GM18526 (cell line): Measurements from ENCODE around the gene CHSY1.

Source experiments
- POLR2A ChIP-seq: IDR thresholded peaks from 3 replicates; pipeline ENCODE4 v1.6.1; 2011; ENCODE audit not compliant: insufficient read length; ENCODE audit errors: extremely low read depth

CHSY1 gene

DNA sequence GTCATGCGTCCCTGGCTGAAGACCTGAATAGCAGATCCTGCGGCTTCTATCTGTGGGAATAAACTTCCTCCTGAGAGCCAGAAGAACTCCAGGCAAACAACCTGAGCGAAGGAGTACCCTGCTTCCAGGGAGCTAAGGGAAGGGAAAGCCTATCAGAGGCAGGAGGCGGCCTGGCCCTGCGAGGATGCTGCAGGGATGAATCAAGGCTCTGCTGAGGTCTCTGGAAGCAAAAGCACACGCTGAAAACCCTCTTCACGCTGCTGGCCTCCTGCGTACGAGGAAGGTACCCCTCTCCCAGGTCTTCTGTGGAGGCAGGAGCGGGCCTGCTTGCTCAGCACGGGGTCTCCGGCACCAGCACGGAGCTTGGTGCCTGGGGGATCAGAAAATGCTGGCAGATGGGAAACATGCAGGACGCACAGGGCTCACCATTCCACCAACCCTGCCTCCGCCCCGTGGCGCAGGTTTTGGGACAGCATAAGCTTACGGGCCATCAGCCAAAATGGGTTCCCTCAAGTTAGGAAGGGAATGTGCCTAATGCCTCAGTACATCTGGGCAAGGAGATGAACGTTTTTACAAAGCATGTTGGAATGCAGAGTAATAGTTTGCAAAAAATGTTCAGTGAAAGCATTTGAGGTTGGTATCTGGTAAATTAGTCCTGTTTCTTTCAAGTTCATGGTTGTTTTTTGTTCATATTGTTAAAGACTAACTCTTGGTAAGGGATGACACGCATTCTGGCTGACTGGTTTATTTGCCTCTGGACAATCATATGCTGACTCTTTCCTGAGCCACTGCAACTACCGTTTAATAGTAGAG lies 72.3 kb downstream of the CHSY1 start:
- TF ChIP-seq POLR2A: no peak

DNA sequence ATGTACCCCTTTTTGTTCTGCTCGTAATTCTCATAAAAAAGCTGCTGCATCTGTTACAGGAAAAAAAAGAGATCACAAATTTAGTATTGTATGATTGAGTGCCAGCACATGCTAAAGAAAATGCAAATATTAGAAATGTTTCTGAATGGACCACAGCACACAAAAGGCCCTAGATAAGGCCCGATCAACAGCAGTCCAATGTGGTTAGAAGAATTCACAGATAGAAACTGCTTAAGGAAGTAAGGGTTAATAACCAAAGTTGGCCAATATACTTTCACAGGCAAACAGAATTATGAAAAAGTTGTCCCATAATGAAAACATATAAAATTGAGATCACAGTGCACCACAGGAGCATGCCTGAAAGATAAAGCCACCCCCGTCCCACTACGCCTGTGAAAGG lies 72.9 kb downstream of the CHSY1 start:
- no peak for TF ChIP-seq POLR2A

DNA sequence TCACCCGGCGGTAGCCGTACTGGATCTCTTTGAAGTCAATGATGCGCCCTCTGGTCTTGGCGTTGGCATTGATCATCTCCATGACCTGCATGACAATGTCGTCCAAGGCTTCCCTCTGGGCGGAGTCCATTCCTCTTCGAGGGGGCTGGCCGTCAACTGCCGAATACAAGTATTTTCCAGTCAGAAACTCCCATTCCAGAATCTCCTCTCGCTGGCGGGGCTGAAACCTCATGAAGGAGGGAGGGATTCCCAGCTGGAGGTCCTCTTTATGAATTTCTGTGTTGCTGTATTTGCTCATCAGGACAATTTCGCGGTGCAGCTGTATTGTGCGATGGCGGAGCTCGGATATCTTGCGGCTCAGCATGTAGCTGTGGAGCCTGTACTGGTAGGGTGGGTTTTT lies 73.4 kb downstream of the CHSY1 start:
- TF ChIP-seq POLR2A: no peak

DNA sequence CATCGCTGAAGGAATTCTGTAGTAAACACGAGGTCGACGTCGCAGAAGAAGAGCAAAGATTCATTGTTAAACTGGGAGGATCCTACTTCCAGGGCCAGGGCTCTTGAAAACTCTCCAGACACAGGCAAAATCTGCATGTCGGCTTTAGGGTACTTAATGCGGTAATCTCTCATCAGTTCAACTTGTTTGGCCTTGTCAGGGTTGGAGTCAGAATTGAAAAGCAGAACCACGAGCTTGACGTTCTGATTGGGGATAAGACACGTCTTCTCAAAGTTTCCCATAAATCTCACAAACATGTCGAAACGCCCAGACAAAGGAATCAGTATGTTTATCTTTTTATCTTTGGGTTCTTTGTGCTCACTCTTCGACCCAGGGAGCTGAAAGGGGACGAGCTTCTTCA lies 74.0 kb downstream of the CHSY1 start:
- no peak for TF ChIP-seq POLR2A

DNA sequence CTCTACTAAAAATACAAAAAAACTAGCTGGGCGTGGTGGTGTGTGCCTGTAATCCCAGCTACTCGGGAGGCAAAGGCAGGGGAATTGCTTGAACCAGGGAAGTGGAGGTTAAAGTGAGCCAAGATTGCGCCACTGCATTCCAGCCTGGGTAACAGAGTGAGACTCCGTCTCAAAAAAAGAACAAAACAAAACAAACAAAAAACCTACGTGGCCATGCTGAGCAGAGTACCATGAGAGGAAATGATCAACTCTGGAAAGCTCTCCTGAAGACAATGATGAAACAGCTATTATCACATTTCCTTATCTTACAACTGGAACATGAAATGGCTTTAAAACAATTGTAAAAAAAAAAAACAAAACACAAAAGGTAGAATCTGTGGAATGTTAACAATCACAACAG lies 75.2 kb downstream of the CHSY1 start:
- TF ChIP-seq POLR2A: no peak

DNA sequence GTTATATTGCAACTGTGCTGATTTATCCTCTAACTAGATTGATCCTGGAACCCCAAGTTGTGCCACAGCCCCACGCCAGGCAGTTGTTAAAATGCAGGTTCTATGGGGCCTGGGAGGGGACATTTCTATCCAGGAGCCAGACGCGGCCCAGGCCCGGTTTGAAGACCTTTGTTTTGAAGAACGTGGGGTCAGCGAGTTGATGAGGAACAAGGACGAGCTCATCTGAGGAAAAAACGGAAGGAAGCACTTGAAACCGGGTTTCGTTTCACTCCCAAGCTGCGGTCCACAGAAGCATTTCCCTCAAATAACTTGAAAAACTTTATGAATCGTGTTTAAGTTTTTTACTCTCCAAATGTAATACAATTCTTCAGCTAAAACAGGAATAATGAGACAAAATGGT lies 76.4 kb downstream of the CHSY1 start:
- TF ChIP-seq POLR2A: no peak

DNA sequence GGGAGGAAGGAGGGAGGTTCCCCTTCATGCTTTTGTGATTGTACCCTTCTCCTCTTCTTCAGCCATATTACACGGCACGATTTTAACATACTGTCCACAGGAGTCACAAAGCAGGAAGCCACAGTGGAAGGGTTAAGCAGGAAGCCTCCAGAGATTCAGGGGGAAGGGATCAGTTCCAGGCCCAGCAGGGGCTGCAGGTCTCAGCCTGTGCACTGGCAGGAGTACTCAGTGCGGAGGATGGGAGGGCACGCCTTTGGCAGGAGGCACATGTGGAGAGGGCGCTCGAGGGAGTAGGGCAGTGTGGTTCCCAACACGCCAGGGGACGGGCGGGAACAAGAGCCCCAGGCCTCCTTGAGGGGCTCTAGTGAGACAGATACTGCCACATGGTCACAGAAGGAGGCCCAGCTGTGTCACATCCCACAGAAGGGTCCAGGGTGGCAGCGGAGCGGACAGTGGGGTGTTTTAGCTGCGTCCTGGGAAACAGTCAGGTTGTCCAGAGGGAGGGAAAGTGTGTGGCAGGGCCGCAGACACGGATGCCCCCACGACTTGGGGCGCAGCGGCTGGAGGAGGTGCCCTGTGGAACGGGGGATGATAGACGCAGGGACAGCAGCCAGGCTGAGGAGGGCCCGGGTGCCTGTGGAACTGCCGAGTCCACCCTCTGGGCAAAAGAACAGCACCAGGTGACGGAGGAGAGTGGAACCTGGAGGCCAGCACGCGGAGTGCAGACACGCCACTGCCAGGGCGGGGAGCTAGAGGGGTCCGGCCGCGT lies 77.5 kb downstream of the CHSY1 start:
- TF ChIP-seq POLR2A: no peak

DNA sequence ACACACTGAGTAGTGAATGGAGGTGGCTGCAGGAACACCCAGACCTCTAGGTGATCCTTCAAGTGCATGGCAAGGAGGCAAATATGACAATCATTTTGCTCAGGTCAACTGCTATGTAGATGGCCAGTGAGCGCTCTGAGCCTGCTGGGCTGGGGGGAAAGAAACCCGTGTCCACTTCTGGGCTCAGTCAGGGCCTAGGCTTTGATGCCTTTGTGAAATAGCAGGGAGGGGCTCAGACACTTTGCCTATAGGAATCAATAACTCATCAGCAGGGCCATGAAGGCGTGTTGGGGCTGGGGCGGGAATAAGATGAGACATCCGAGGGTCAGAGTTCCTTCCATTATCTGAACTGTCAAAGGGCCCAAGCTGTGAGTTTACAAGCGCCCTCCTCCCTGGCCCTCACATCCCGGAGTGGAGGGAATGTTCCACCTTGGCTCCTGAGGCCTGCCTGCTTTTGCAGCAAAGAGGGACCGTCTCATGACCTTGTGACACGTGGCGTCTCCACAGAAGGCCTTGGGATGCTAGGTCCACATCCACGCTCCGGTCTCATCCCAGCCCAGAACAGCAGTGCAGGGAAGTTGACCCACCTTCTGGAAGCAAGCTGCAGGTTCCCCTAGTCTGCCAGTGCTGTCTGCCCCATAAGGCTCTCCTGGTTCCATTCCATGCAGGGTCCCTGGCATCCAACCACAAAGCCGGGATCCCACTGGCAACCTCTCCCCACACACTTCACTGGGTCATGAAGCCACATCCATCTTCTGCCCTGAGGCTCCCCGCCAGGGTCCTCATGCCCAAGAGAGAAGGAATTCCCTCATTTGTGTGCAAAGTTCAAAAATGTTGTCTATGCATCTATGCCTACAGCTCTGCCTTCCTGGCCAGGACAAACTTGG lies 78.4 kb downstream of the CHSY1 start:
- no peak for TF ChIP-seq POLR2A

DNA sequence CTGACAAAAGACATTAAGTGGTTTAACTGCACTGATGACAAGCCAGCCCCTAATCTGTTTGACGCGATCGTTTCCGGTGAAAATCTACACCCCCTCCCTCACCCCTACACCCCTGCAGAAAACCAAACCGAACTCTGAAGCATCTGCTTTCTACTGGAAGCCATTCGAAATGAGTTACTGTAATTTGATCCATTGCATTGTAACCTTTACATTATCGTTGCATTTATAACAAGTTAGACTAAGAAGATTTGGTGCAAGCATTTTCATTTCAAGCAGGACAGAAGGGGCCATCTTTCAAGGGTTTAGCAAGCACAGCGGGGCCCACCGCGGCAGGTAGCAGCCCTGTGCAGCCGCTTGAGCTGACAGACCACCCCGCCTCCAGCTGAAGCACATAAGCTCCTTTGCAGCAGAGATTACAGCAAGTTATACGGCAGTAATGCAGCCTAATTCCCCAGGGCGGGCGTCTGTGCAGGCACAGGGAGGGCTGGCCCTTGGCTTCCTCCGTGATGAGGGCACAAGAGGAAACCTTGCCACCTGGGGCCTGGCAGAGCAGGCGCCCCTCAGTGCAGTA lies 79.3 kb downstream of the CHSY1 start:
- TF ChIP-seq POLR2A: no peak

DNA sequence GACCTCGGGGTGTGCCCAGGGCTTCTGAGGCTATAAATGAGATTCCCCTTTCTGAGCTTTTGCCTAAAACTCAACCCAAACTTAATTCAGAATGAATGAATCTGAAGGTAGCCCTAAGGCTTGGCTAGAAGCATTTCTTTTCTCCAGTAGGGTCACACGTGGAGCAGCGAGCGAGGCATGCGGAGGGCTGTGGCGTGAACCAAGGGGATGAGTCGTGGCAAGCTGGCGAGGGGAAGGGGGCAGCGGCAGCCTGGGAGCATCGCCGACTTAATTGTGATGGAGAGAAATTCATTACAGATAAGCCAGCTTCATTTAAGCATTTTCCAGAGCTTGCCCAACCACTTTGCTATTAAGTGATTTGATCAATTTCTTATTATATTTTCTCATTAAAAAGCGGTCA lies 79.9 kb downstream of the CHSY1 start:
- no peak for TF ChIP-seq POLR2A

DNA sequence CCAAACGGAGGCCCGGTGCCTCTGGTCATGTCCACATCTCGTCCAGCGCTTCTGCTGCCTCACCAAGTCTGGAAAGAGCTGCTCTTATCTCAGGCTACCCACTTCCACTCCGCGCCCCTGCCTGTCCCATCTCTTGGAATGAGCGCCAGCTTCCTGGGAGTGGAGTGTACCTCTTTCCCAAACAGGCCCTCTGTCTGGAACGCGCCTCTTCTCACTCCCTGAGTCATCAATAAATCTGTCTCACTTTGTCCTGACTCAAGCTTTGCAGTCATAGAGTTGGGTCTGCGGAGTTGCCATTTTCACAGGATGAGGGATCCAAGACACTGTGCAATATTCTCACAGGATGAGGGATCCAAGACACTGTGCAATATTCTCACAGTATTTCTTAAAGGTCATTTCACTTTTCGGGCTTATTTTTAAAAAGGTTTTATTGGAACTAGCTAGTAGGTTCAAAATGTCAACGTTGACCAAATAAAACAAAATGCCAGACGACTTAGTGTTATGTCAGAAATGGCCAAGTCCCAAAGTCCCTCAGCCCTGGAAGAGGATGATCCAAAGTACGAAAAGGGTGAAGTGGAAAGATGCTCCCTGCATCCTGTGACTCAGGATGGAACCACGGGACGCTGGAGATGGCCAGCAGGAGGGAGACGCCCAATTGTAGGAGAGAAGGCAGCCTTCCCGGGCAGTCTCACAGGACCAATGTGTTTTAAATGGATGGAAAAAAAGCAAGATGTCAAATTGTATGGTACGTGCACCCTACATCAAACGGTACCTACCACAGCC lies 81.1 kb downstream of the CHSY1 start:
- no peak for TF ChIP-seq POLR2A

DNA sequence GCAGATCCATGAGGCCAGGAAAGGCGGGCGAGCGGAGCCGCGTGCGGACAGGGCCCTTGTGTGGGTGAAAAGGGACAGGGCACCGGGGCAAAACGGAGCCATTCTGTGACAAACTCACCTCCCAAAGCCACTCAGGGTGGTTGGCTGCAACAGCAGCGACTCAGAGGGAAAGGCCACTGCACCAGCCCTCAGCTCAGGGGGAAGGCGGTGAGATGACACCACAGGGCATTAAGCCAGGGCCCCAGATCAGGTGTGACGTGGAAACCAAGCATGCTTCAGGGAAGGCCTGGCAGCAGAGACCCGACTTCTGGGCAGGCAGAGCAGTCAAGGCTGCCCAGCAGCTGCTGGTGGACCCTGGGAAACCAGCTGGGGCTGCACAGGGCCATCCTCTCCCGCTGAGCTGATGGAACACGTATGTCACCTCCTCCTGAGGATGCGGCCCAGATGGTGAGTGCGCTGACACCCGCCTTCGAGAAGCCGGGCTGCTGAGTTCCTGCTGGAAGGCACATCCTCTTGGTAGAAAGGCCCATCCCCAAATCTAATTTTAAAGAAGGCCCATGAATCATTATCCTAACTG lies 82.3 kb downstream of the CHSY1 start:
- TF ChIP-seq POLR2A: no peak

DNA sequence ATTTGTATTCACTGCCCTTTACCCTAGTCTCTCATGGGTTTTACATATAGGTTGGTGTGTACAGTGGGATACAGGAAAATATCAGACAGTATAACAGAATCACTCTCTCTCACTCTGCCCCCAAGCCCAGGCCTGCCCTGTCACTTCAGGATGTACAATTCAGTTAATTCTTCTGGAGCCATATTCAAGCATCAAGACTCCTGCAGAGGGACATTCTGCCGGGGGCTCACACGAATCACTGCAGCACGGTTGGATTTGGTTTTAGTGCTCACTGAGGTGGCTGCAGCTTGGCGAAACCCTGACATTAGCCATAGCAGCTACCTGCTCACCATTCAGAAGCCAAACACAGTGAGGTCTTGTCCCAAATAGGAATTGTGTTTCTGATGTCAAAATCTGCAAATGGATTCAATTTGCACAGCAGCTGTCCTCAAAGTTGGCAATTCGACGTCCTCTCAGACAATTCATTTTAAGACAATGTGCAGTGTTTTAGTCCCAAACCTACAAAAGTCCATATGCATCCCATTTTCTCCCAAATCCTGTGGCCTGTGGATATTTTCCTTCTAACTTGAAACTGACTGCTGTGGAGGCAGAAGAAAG lies 82.9 kb downstream of the CHSY1 start:
- no peak for TF ChIP-seq POLR2A

DNA sequence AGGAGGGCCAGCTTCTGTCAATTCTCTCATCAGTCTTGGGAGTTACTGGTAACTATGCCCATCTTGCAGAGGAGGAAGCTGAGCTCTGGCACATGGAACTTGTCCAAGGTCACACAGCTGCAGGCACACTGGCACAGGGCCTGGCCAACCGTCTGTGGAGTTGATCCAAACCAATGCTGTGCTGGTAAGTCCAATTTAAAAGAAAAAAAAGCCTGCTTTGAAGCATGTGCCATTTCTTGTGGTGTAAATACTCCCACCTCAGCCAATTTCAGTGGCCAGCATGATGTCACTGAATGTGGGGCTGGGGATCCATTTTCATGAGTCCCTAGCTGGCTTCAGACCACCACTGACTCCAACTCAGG lies 83.4 kb downstream of the CHSY1 start:
- no peak for TF ChIP-seq POLR2A
